Mesothelial cell of epicardium (in vitro differentiated cells): ENCODE measurements around the gene TNKS1BP1. TPM values are rescaled to one million over a fixed set of nuclear protein-coding genes. Genes with fewer than 3 reads are reported as not detected.
"Not testable (repeated sequence)": the region's sequence is repeated elsewhere in the genome, so short reads cannot be mapped to it uniquely, and the experiment has no call there.

Experiments
- DNase-seq, 2 experiments: peaks; one replicate each; pipeline ENCODE4 v3.0.0; 2021; ENCODE audit warnings: low spot score in 2 of 2; ENCODE audit not compliant: unreplicated experiment in 2 of 2
- H3K27ac Mint-ChIP-seq: 2 replicates; pipeline ENCODE4 v1.8.0; 2021; ENCODE audit warnings: mixed read lengths
- H3K27me3 Mint-ChIP-seq: 2 replicates; pipeline ENCODE4 v1.8.0; 2021; ENCODE audit warnings: low read depth, mixed read lengths
- H3K36me3 Mint-ChIP-seq: 2 replicates; pipeline ENCODE4 v1.8.0; 2021; ENCODE audit warnings: mixed read lengths
- H3K4me1 Mint-ChIP-seq: 2 replicates; pipeline ENCODE4 v1.8.0; 2021; ENCODE audit warnings: mixed read lengths
- H3K4me3 Mint-ChIP-seq: 2 replicates; pipeline ENCODE4 v1.8.0; 2021; ENCODE audit warnings: mild to moderate bottlenecking, moderate library complexity, mixed read lengths
- H3K9me3 Mint-ChIP-seq: 2 replicates; pipeline ENCODE4 v1.8.0; 2021; ENCODE audit warnings: mixed read lengths
- total RNA-seq: library from RNA; stranded (reverse); gene quantifications from 3 replicates; pipeline ENCODE4 v1.2.1, GENCODE V29; 2021
- TF ChIP-seq, protein P1 (sequence below): fragments of 200-600 bp; sonication (generic); IDR thresholded peaks from one replicate; pipeline ENCODE4 v1.5.0; 2021; ENCODE audit warnings: antibody characterized with exemption; ENCODE audit not compliant: unreplicated experiment

TNKS1BP1 gene
- total RNA-seq, 1 donor from 2014 or later, result 216 TPM

GRCh38 chr11:57294225-57295131 lies 30.3 kb downstream of the TNKS1BP1 start:
- H3K27ac Mint-ChIP-seq, result peak overlapping the region; percentile 99
- peak in 1 of 2 experiments; percentile 45 for DNase-seq
- no peak overlapping the region for H3K4me3 Mint-ChIP-seq
- no peaks in the 10 kb centered on the region for H3K27me3 Mint-ChIP-seq
- peaks cover 30% of the 10 kb centered on the region for H3K36me3 Mint-ChIP-seq
- TF ChIP-seq, protein P1, sequence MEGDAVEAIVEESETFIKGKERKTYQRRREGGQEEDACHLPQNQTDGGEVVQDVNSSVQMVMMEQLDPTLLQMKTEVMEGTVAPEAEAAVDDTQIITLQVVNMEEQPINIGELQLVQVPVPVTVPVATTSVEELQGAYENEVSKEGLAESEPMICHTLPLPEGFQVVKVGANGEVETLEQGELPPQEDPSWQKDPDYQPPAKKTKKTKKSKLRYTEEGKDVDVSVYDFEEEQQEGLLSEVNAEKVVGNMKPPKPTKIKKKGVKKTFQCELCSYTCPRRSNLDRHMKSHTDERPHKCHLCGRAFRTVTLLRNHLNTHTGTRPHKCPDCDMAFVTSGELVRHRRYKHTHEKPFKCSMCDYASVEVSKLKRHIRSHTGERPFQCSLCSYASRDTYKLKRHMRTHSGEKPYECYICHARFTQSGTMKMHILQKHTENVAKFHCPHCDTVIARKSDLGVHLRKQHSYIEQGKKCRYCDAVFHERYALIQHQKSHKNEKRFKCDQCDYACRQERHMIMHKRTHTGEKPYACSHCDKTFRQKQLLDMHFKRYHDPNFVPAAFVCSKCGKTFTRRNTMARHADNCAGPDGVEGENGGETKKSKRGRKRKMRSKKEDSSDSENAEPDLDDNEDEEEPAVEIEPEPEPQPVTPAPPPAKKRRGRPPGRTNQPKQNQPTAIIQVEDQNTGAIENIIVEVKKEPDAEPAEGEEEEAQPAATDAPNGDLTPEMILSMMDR, result no peak
- peaks cover 16% of the 10 kb centered on the region for H3K9me3 Mint-ChIP-seq
- H3K4me1 Mint-ChIP-seq, result peaks cover 37% of the 10 kb centered on the region

DNA sequence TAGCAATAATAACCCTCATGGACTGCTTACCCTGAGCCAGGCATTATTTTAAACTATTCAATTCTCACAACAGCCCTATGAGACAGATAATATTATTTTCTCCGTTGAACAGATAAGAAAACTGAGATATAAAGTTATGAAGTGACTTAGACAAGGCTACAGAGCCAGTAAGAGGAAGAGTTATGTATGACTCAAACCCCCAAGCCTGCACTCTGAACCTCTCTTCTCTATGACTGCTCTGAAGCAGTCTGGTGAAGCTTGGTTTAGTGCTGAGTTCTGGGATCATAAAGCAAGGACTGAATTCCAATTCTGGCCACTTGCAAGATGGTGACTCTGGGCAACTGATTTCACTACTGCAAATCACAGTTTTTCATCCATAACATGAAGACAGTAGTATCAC lies 34.5 kb downstream of the TNKS1BP1 start:
- H3K27ac Mint-ChIP-seq, result no peak overlapping the region
- no peak overlapping the region for H3K4me3 Mint-ChIP-seq
- H3K36me3 Mint-ChIP-seq, result no peaks in the 10 kb centered on the region

DNA sequence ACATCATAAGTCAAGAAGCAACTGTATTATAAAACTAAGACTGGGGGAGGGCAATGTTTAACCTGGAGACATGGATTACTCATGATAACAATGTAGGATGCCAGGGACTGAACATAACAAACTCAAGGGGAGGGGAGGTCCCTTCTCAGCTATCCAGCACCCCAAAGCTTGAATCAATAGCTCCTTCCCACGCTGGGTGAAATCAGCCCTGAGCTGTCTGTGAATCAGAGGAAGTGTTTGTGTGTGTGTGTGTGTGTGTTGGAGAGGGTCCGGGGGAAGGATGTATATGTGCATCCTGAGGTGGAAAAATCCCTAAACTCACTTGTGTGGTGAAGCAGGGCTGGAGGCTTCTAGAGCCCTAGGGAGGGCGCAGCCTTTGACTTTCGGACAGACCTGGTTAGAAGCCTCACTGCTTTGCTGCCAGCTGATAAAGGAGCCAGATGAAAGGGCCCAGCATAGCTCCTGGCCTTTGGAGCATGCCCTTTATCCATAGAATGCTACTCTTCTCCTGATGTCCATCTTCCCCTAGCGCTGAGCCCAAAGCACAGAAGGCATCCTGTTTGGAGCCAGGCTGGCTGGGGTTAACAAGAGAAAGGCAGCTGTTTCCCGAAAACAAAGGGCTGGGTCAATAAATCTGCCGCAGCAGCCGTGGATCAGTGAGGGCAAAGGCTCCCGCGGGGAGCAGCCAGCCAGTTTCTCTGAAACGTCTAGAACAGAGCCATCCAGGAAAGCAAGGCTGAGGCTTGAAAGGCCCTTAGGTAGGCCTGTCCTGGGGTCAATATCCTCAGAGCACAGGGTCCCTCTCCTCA lies 35.8 kb downstream of the TNKS1BP1 start:
- DNase-seq, result no peak
- no peaks in the 10 kb centered on the region for H3K27me3 Mint-ChIP-seq
- TF ChIP-seq, protein P1, result no peak
- H3K4me1 Mint-ChIP-seq, result peaks cover 44% of the 10 kb centered on the region
- peak overlapping the region; percentile 27 for H3K27ac Mint-ChIP-seq
- H3K9me3 Mint-ChIP-seq, result peaks cover 3% of the 10 kb centered on the region
- H3K4me3 Mint-ChIP-seq, result no peak overlapping the region
- H3K36me3 Mint-ChIP-seq, result no peaks in the 10 kb centered on the region

More for the DNA sequence above, 34.5 kb downstream of the TNKS1BP1 start:
- no peaks in the 10 kb centered on the region for H3K27me3 Mint-ChIP-seq
- peaks cover 46% of the 10 kb centered on the region for H3K4me1 Mint-ChIP-seq
- no peak for DNase-seq
- H3K9me3 Mint-ChIP-seq, result peaks cover under 1% of the 10 kb centered on the region
- TF ChIP-seq, protein P1, result no peak

DNA sequence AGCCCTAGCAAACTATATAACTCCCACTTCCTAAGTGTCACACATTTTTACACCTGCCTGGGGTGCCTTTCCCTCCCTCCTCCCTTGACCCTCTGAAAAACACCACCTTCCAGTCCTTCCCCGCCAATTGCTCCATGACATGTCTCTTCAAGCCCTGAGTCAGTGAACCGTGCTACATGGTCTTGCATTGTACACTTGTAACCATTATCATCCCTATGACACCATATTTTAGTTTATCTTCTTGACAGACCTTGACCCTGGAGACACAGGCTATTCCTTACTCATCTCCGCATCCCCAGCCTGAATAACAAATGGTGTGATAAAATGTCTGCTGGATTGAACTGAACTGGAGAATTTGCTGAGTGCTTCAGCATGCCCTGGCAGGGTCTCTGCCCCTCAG lies 36.9 kb downstream of the TNKS1BP1 start:
- no peaks in the 10 kb centered on the region for H3K27me3 Mint-ChIP-seq
- DNase-seq, result no peak
- TF ChIP-seq, protein P1, result no peak
- no peak overlapping the region for H3K27ac Mint-ChIP-seq
- peaks cover 3% of the 10 kb centered on the region for H3K9me3 Mint-ChIP-seq
- H3K4me3 Mint-ChIP-seq, result no peak overlapping the region
- no peaks in the 10 kb centered on the region for H3K36me3 Mint-ChIP-seq
- H3K4me1 Mint-ChIP-seq, result peaks cover 41% of the 10 kb centered on the region

- Mint-ChIP-seq H3K27me3 (no peaks in the 10 kb centered on the region), H3K9me3 (peaks cover 3% of the 10 kb centered on the region), H3K4me1 (peaks cover 21% of the 10 kb centered on the region), H3K36me3 (no peaks in the 10 kb centered on the region), H3K27ac (peak overlapping the region; percentile 26), H3K4me3 (no peak overlapping the region)
- TF ChIP-seq, protein P1, result no peak
- DNase-seq, result no peak
Measured at GRCh38 chr11:57283231-57283990, 41.3 kb downstream of the TNKS1BP1 start.

GRCh38 chr11:57281546-57281945 lies 43.2 kb downstream of the TNKS1BP1 start:
- DNase-seq, H3K36me3 Mint-ChIP-seq, H3K4me3 Mint-ChIP-seq, H3K9me3 Mint-ChIP-seq, H3K27me3 Mint-ChIP-seq, H3K27ac Mint-ChIP-seq: not testable (repeated sequence)
- H3K4me1 Mint-ChIP-seq, result peaks cover 32% of the 10 kb centered on the region
